Activated T-cell treated with anti-CD3 and anti-CD28 coated beads, Interleukin-2, amount 50 U/mL, for 4 hours (primary cell): ENCODE data around the gene KRTCAP2. TPM values are rescaled to one million over a fixed set of nuclear protein-coding genes. Genes with fewer than 3 reads are reported as not detected.

Experiments used
- total RNA-seq, 3 donors: library from RNA; stranded (reverse); gene quantifications; one replicate each; pipeline ENCODE4 v1.2.1, GENCODE V29; 2021

Gene KRTCAP2
- total RNA-seq, 3 donors from 2014 or later: 191 to 204 (median 193) TPM

Other genes starting within 250 kb of the KRTCAP2 start
- 10 to 100 TPM; 46.7 to 53.0 (median 48.3) TPM for gene PMVK, start 236.6 kb downstream of the KRTCAP2 start, total RNA-seq
- gene PBXIP1, start 217.2 kb downstream of the KRTCAP2 start, total RNA-seq: 10 to 100 TPM in 1 of 3 donors, 1 to 10 TPM in 2; 7.7 to 12.7 (median 9.5) TPM
- 10 to 100 TPM; 27.6 to 28.3 (median 28.1) TPM for gene PYGO2, start 211.5 kb downstream of the KRTCAP2 start, total RNA-seq
- 10 to 100 TPM; 38.7 to 43.7 (median 39.2) TPM for gene SHC1, start 202.6 kb downstream of the KRTCAP2 start, total RNA-seq
- 10 to 100 TPM; 61.5 to 78.5 (median 76.7) TPM for gene CKS1B, start 198.6 kb downstream of the KRTCAP2 start, total RNA-seq
- gene FLAD1, start 190.0 kb downstream of the KRTCAP2 start, total RNA-seq: 100 to 1,000 TPM; 108 to 109 (median 108) TPM
- gene LENEP, start 179.7 kb downstream of the KRTCAP2 start, total RNA-seq: under 1 TPM in 2 of 3 donors, not detected in 1; 0.40 to 0.50 TPM
- 10 to 100 TPM; 40.6 to 76.0 (median 52.2) TPM for gene ZBTB7B, start 170.5 kb downstream of the KRTCAP2 start, total RNA-seq
- gene DCST2, start 139.5 kb downstream of the KRTCAP2 start, total RNA-seq: under 1 TPM in 1 of 3 donors, not detected in 2; 0.08 TPM
- gene DCST1, start 139.5 kb downstream of the KRTCAP2 start, total RNA-seq: not detected
- gene ADAM15, start 122.0 kb downstream of the KRTCAP2 start, total RNA-seq: 10 to 100 TPM; 46.3 to 63.4 (median 48.8) TPM
- 1 to 10 TPM; 4.2 to 4.5 (median 4.3) TPM for gene EFNA4, start 109.6 kb downstream of the KRTCAP2 start, total RNA-seq
- gene EFNA3, start 94.5 kb downstream of the KRTCAP2 start, total RNA-seq: 1 to 10 TPM in 2 of 3 donors, under 1 TPM in 1; 0.84 to 2.0 (median 1.1) TPM
- under 1 TPM; 0.30 to 0.61 (median 0.32) TPM for gene EFNA1, start 45.4 kb downstream of the KRTCAP2 start, total RNA-seq
- 10 to 100 TPM; 29.1 to 36.0 (median 33.5) TPM for gene SLC50A1, start 37.5 kb downstream of the KRTCAP2 start, total RNA-seq
- 10 to 100 TPM; 28.2 to 39.2 (median 33.0) TPM for gene DPM3, start 32.8 kb downstream of the KRTCAP2 start, total RNA-seq
- 1 to 10 TPM; 3.5 to 4.4 (median 3.5) TPM for gene TRIM46, start 545 bp upstream of the KRTCAP2 start, total RNA-seq
- 1 to 10 TPM; 3.0 to 4.1 (median 3.7) TPM for gene THBS3, start 34.6 kb upstream of the KRTCAP2 start, total RNA-seq
- 10 to 100 TPM; 77.4 to 88.6 (median 77.7) TPM for gene MTX1, start 35.4 kb upstream of the KRTCAP2 start, total RNA-seq
- 10 to 100 TPM; 31.7 to 41.3 (median 39.8) TPM for gene ENTREP3, start 82.2 kb upstream of the KRTCAP2 start, total RNA-seq
- gene SCAMP3, start 89.1 kb upstream of the KRTCAP2 start, total RNA-seq: 100 to 1,000 TPM; 193 to 214 (median 208) TPM
- 10 to 100 TPM; 64.2 to 68.4 (median 66.3) TPM for gene CLK2, start 100.2 kb upstream of the KRTCAP2 start, total RNA-seq
- 1 to 10 TPM; 1.1 to 1.3 (median 1.3) TPM for gene HCN3, start 104.2 kb upstream of the KRTCAP2 start, total RNA-seq
- under 1 TPM in 2 of 3 donors, not detected in 1; 0.13 to 0.14 TPM for gene PKLR, start 128.1 kb upstream of the KRTCAP2 start, total RNA-seq
- 100 to 1,000 TPM; 185 to 214 (median 189) TPM for gene FDPS, start 135.6 kb upstream of the KRTCAP2 start, total RNA-seq
- 10 to 100 TPM; 28.1 to 31.9 (median 30.2) TPM for gene RUSC1, start 147.6 kb upstream of the KRTCAP2 start, total RNA-seq